ENCODE results near the gene ZSCAN21.

ZSCAN21 gene

DNA sequence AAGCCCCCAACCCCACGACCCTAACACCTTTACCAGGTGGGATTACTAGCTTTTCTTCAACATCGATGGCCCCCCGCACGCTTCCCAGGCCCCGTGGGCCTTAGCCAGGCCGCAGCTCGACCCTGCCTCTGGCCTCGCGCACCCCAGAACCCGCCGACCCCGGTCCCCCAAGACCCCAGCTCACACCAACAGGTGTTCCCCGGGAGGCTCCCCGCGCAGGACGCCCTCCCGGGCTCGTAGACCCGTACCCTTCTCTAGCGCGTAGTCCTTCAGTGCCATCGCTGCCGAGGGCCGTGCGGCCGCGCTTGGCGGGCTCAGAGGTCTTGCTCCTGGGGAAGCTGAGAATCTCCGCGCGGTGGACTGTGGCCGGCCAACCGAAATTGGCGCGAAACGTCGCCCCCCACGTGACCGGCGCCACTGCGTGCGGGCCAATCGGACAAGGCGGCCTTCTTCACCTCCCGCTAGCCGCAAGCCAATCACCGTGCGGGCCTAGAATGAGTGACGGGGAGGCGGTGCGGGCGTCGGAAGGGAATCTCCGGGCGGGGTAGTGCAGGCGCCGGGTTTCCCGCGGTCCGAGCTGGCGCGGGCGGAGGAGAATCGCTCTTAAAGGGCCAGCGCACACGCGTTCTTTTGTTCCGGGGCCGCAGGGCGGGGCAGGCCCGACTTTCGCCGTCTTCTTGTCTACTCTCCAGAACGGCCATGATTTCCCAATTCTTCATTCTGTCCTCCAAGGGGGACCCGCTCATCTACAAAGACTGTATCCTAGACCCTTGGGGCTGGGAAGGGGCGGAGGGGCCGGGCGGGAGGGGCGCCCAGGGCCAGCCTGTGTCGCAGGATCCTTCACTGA lies 51.7 kb downstream of the ZSCAN21 start, which contains the start of the genes AP4M1 and MCM7:
AP4M1 (plus strand) TSS at position 628 of the 847 bp plus-strand sequence; CDS start at position 700, 72 bp downstream.
MCM7 (minus strand) TSS at position 382 of the 847 bp plus-strand sequence; CDS start at position 279, 103 bp downstream.
- DNase-seq, result peak; percentile 95

GRCh38 chr7:100102950-100103840 lies 53.6 kb downstream of the ZSCAN21 start:
- DNase-seq, result no peak

DNA sequence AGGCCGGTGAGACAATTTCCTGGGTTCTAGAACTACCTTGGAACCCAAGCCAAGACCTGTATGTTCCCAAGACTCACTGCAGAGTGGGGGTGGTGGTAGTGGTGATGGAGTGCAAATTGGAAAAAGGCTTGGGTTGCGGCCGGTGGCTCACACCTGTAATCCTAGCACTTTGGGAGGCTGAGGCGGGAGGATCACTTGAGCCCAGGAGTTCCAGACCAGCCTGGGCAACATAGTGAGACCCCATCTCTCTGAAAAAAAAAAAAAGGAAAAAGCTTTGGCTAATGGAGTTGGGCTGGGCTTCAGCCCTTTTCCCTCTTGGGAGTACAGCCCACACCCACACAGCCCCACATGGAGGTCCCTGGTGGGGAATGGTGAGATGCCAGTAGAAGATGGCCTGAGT lies 56.0 kb downstream of the ZSCAN21 start:
- no peak for DNase-seq

GRCh38 chr7:100106633-100107032 lies 57.1 kb downstream of the ZSCAN21 start:
- DNase-seq, result no peak

GRCh38 chr7:100107125-100107737 lies 57.7 kb downstream of the ZSCAN21 start:
- DNase-seq, result no peak

DNA sequence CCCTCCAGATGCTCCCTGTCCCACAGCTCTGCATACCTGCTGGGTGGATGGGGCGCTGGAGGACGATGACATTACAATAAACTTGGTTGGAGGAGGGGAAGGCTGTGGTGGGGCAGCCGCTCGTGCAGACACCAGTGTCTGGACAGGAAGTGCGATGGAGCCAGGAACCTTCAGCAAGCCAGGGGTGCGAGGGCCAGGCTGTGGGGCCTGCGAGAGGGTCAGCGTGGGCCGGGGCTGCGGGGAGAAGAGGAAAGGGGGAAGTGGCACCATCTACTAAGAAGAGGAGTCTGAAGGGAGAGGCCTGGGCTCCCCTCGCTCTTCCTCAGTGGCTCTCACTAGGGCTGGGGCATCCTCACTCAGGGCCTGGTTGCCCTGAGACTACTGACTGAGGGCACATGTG lies 58.3 kb downstream of the ZSCAN21 start:
- DNase-seq, result no peak

GRCh38 chr7:100109521-100110163 lies 60.1 kb downstream of the ZSCAN21 start:
- no peak for DNase-seq

- DNase-seq, result no peak
Observed at GRCh38 chr7:100111156-100111555, 61.6 kb downstream of the ZSCAN21 start.

- DNase-seq, result no peak
Observed at GRCh38 chr7:100111914-100112313, 62.3 kb downstream of the ZSCAN21 start.
